ENCODE measurements around the gene UBE2L3.
"Not testable (repeated sequence)": the region's sequence is repeated elsewhere in the genome, so short reads cannot be mapped to it uniquely, and the experiment has no call there.

UBE2L3 gene

DNA sequence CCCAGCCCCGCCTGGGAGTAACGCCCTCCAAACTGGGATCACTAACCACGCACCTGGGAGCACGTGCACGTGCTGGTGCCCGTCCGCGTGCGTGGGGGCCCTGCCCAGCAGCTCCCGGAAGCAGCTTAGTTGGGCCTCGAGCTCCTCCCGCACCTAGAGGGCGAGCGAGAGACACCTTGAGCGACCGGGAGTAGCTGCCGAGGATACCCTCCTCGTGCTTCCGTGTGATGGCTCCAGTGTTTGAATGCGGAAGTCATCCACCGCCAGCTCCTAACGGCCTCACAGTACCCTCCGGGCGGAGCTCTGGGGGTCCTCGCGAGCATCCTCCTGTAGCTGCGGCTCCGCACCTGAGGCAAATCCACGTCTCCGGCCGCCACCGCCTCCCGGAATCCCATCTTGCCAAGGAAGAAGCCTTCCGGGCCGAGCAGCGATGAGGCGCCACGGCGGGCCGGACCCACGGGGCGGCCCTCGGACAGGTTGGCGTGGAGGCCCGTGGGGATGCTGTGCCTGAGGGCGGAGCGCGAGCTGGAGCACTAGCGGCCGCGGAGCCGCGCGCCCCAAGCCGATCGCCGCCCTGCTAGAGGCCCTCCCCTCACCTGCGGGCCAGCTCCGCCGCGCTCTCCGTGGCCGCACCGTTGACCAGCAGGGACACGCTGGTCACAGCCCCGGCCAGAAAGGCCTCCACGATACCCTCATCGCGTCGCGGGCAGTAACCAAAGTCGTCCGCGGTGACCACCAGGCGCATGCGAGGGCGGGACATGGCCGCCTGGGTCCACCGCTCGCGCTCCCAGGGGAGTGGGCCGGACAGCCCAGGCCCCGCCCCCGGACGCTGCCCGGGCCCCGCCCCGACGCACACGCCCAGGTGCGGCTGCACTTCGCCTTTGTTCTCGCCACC, 62.0 kb downstream of the UBE2L3 start, which contains the start of gene YDJC:
YDJC (minus strand) TSS at position 768 of the 895 bp plus-strand sequence; CDS start at position 760, 8 bp downstream.
- peak; percentile 91 for DNase-seq

- DNase-seq: no peak
Observed at GRCh38 chr22:21631025-21631424, 63.5 kb downstream of the UBE2L3 start.

DNA sequence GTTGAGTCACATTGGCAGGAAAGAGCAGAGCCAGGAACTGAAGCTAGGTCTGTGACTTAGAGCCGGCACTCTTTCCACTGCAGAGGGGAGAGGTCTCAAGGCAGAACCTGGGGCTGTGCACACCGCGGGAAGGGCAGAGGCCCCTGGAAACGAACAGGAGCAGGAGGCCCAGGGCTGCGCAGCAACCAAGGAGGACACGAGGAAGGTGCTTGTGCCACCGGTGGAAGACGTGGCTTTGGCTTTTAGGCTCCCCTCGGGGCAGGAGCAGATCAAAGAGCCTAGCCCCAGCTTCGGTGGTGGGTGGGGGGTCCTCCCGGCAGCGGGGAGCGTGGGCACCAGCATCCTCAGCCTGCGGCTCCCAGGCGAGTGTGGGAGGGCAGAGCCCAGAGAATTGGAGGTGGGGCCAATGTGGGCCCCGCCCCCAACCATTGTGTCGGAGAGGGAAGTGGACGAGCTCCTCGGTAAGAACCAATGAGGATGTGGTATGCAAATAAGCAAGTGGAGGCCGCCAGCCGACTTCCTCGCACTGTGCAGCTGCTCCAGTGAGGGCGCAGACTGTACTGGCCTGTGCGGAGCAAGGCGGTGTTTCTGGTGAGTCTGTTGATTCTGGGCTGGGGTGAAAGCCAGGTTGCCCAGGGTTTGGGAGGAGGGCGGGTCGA, 64.9 kb downstream of the UBE2L3 start, which contains the start of gene CCDC116:
CCDC116 (plus strand) TSS at position 524 of the 659 bp plus-strand sequence. CDS start 422 bp downstream, outside the sequence.
- peak; percentile 37 for DNase-seq

GRCh38 chr22:21632931-21633330, 65.4 kb downstream of the UBE2L3 start:
- no peak for DNase-seq

DNA sequence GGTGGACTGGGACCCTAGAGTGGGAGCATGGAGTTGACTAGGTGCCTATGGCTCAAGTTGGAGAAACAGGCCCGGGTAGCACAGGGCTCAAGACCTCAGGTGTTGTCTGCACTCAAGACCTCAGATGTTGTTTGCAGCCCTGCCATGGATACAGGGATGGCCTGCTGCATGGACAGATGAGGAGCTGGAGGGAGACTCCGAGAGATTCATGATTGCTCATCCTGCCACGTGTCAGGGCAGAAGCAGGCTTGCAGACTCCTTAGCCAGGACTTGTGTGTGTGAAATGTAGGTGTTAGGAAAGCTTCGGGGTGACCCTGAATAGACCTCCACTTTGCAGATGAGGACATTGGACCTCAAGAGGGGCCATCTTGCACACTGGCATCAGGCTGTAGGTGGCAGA, 66.0 kb downstream of the UBE2L3 start:
- DNase-seq: no peak

GRCh38 chr22:21634081-21634480, 66.6 kb downstream of the UBE2L3 start:
- no peak for DNase-seq

DNA sequence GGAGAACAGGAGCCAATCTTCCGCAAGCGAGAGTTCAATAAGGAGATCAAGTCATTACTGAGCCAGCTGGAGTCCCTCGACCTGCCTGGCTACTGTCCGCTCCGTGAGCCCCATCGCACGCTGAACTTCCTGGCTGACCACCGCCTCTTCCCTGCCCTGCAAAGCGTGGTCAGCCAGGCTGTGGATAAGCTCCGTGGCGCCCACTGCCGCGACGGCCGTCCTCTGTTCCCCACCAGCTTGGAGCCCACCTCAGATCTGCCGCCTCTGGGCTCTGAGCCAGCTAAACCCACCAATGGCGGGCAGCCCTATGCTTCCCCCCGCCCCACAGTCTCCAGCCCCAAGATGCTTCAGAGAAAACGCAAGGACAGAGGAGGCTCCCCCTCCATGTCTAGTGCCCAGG, 67.3 kb downstream of the UBE2L3 start:
- no peak for DNase-seq

GRCh38 chr22:21635771-21636510, 68.4 kb downstream of the UBE2L3 start:
- no peak for DNase-seq

GRCh38 chr22:21636629-21637218, 69.2 kb downstream of the UBE2L3 start:
- no peak for DNase-seq

DNA sequence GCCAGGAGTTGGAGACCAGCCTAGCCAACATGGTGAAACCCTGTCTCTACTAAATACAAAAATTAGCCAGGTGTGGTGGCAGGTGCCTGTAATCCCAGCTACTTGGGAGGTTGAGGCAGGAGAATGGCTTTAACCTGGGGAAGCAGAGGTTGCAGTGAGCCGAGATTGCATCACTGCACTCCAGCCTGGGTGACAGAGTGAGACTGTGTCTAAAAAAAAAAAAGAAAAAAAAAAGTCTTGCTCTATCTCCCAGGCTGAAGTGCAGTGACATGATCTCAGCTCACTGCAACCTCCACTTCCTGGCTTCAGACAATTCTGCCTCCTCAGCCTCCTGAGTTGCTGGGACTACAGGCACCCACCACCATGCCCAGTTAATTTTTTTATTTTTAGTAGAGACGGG, 69.9 kb downstream of the UBE2L3 start:
- not testable (repeated sequence) for DNase-seq

DNA sequence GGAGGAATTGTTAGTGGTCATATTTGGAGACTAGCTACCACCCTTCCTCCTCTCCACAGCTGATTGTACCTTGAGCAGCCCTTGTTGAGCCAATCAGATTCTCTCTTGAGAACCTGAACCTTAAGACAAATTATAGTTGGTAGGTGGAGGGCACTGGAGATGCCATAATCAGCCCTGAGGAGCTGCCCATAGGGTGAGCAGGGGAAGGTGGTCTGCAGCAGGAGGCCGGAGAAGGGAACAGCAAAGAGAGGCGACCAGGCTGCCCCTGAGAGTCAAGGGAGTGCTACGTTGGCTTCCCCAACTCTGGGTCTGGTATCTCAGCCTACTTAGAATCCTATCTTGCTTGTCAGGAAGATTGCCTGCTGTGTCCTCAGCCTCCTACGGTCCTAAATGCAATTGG, 71.8 kb downstream of the UBE2L3 start:
- no peak for DNase-seq

DNA sequence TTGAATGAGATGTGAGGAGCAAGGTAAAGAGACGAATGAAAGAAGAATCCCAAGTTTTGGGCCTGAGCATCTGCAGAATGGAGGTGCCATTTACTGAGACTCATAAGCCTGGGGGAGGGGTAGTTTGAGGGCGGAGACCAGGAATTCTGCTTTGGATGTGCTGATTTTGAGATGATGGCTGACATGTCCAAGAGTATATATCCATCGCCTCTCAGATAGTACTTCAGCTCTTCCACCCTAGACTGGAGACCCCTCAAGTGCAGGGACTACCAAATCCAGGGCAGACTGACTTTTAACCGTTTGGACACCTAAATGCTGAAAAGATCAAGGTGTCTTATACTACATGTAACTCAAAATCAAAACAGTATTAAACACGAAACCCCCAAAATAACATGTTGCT, 73.3 kb downstream of the UBE2L3 start:
- no peak for DNase-seq

DNA sequence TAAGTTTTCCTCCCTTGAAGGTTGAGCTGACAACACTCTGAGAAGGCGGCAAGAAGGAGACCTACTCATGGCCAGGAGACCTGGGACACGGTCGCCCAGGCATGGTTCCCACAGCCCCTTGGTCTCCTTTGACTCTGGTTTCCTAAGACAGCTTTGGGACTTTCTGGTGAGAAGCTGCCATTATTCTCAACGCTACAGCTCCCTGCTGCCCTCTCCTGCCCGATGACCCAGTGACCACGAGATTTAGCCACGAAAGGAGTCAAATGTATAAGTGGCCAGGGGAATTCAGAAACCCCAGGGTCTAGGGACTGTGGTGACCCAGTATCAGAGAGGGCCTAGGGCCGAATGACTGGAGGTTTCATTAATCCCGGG, 73.9 kb downstream of the UBE2L3 start:
- DNase-seq: no peak

DNA sequence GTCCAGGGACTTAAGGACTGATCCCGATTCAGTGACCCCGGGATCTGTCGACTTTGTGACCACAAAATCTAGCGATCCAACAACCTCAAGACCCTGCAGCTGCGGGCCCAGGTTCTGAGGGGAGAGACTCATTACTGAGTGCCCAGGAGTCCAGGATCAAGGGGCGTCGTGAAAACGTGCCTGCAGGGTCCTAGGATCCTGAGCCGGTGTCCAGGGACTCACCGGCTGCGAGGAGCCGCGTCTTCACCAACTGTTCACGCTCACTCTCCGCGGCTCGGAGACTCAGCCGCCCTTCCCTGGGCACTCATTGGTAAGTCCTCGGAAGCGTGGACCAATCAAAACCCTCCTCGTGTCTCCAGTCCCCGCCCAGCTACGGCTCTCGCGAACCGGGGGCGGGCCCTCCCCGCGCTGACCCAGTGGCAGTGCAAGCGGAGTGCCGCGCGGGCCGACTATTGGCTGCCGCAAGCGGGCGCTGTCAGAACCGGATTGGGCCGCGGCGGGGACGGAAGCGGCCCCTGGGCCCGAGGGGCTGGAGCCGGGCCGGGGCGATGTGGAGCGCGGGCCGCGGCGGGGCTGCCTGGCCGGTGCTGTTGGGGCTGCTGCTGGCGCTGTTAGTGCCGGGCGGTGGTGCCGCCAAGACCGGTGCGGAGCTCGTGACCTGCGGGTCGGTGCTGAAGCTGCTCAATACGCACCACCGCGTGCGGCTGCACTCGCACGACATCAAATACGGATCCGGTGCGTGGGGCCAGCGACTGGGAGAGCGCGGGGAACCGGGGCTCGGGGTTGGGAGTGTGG, 74.5 kb downstream of the UBE2L3 start, which contains the start of gene SDF2L1:
SDF2L1 (plus strand) TSS at position 514 of the 795 bp plus-strand sequence; CDS start at position 549, 35 bp downstream.
- DNase-seq: peak; percentile 96

DNA sequence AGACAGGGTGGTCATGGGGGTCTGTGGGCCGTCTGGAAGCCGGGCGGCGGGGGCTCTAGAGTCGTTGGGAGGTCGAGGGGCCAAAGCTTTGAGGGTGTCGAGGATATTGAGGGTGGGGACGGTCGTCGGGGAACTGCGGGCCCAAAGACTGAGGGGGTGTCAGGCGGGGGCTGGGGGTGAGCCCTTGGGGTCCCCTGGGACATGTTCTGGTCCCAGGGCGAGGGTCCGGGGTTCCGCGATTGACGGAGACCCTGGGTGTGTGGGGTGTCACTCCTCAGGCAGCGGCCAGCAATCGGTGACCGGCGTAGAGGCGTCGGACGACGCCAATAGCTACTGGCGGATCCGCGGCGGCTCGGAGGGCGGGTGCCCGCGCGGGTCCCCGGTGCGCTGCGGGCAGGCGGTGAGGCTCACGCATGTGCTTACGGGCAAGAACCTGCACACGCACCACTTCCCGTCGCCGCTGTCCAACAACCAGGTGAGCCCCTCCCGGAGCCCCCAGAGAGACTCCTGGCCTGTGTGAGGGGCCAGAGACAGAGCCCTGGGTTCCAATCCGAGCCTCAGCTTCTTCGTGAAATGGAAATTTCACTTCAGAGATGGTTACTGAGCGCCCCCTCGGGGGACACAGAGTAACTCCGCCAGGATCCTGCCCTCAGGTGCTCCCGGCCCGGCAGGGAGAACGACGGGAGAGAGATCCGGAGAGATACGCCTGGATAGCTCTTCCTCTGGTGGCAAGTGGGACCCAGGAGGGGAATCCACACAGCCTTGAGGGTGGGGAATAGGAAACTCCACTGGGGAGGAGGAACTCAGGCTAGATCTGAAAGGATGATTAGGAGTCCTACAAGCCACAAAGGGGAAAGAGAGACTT, 75.3 kb downstream of the UBE2L3 start:
- DNase-seq: peak; percentile 39

DNA sequence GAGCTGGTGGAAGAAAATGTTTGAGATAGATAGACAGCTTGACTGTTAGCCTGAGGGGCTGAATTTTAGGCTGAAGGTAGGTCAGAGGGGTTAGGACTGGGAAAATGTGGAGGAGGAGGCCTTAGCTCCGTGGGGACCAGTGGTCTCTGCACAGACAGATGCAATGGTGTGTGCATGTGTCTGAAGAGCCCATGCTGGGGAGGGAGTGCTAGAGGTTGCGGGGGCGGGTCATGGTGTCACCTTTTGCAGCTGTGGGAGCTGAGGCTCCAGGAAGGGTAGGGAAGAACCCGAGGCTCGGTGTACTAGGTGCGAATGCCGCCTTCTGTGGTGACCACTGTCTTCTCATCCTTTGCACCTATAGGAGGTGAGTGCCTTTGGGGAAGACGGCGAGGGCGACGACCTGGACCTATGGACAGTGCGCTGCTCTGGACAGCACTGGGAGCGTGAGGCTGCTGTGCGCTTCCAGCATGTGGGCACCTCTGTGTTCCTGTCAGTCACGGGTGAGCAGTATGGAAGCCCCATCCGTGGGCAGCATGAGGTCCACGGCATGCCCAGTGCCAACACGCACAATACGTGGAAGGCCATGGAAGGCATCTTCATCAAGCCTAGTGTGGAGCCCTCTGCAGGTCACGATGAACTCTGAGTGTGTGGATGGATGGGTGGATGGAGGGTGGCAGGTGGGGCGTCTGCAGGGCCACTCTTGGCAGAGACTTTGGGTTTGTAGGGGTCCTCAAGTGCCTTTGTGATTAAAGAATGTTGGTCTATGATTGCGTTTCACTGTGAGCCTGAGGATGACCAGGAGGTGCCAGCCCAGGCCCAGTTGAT, 76.2 kb downstream of the UBE2L3 start:
- no peak for DNase-seq

GRCh38 chr22:21645513-21645912, 78.0 kb downstream of the UBE2L3 start:
- DNase-seq: not testable (repeated sequence)

DNA sequence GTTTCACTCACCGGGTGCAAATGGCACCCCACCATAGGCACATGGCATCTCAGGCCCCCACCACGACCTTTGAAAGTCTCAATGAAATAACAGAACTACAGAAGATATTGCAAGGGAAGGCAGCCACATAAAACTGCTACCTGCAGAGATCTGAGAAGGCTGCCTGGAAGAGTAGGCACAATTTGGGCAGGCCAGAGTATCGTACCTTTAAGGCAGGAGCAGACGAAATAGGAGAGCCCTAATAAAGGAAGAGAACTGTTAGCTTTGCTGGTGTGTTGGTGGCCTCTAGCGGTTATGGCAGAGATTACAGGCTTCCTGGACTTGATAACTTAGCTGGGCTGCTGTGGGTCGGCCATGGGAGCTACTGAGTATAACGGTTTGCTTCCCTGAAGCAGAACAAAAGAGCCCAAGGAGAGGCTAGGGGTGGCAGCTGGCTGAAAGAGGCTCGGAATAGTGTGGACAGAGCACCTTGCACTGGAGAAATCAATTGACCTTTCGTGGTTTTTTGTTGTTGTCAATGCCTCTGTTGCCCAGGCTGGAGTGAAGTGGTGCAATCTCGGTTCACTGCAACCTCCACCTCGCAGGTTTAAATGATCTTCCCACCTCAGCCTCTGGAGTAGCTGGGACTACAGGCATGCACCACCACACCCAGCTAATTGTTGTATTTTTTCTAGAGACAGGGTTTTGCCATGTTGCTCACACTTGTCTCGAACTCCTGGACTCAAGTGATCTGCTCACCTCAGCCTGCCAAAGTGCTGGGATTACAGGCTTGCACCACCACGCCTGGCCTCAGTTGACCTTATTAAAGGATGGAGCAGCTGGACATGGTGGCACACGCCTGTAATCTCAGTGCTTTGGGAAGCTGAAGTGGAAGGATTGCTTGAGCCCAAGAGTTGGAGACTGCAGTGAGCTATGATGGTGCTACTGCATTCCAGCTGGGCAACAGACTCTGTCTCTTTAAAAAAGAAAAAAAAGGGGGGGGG, 79.4 kb downstream of the UBE2L3 start:
- peak; percentile 66 for DNase-seq

GRCh38 chr22:21650280-21650679, 82.8 kb downstream of the UBE2L3 start:
- no peak for DNase-seq

Measured in activated CD4-positive, alpha-beta T cell treated with anti-CD3 and anti-CD28 coated beads for 1 hour (primary cell).